Measurements from ENCODE around the gene ELAVL3.

The ELAVL3 gene

DNA sequence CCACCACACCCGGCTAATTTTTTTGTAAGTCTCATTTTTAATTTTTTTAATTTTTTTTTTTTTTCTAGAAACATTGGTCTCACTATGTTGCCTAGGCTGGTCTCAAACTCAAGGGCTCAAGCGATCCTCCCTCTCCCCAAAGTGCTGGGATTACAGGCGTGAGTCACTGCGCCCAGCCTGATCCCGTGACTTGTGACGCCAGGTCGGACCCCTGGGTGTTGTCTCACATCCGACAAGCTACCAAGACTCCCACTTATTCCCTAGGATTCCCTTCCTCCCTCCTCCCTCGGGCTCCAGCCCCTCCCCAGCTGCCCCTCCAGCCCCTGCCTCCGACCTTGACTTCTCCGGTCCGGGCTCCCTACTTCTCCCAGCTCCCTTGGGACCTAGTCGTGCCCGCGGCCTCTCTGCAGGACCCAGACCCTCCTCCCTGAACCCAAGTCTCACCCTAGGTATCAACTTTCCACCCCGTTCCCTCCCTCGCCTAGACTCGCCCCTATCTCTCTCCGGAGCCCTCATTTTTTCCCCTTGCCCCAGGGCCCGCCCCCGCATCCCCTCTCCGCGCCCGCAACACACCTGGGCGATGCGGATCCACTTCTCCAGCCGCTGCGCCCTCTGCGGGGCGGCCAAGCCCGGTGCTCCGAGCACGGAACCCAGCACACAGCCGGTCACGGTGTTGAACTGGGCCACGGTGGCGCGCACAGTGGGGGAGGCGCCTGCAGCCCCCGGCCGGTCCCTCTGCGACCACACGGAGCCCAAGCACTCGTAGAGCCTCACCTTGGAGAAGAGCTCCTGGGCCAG is 74.8 kb downstream of the ELAVL3 start:
- DNase-seq, result no peak

DNA sequence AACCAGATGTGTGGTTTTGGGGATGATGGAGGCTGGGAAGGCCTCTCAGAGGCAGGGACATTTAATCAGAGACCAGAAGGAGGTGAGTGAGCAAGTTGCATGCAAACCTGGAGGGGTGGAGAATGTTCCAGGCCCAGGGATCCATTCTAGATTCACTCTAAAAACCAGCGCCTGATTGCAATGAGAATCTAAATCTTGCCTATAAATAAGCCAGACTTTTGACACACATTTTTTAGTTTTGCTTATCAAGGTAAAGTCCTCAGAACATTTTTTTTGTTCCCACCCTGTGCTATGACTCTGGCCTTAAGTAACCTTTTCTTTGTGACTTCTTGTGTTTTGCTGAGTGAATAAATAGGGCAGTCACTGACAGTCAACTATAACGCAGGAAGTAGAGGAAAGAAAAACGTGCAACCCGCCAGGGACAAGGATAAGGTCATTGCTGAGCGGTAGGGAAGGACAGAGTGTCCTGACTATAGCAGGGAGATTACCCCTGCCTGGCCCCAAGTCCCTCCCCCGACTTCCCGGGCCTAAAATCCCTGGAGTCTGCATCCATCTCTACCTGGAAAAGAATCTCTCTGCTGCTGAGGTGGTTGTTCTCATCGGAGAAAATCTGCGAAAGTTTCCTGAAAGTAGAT is 76.1 kb downstream of the ELAVL3 start:
- DNase-seq, result no peak

DNA sequence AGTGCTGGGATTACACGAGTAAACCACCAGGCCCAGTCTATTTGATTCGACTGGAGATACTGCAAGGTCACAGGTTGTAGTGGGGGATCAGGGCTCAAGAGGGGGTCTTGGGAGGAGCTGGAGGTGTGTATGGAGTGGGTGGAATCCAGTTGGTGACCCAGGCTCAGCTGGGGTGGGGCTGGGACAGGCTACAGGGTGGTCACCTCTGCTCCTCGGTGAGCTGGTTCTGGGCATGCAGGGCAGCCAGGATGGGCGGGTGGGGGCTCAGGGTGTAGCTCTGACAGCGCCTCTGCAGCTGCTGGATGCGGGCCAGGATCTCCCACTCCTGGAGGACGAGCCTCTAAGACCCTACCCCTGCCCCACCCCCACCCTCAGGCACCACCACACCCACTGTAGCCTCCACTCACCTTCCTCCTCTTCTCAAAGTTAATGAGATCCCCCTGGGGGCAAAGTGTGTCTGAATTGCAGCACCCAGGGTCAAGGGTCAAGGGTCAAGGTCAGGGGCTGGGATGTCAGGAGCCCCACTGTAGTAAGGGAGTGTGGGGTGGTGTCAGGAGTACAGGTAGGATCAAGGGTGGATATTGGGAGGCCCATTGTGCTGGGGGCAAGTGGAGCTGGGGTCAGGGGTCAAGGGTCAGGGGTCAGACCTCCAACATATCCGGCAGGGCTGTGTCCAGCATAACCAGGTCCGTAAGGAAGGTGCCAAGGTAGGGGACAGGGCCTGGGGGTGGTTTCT is 78.9 kb downstream of the ELAVL3 start:
- no peak for DNase-seq

All from NCI-H774 (cell line).